NCI-H1048 (cell line): ENCODE results near the gene MINDY1.

ENCODE experiments used
- DNase-seq: peaks from one replicate; lab custom pipeline; 2025; lab: John Stamatoyannopoulos, UW

The MINDY1 gene

DNA sequence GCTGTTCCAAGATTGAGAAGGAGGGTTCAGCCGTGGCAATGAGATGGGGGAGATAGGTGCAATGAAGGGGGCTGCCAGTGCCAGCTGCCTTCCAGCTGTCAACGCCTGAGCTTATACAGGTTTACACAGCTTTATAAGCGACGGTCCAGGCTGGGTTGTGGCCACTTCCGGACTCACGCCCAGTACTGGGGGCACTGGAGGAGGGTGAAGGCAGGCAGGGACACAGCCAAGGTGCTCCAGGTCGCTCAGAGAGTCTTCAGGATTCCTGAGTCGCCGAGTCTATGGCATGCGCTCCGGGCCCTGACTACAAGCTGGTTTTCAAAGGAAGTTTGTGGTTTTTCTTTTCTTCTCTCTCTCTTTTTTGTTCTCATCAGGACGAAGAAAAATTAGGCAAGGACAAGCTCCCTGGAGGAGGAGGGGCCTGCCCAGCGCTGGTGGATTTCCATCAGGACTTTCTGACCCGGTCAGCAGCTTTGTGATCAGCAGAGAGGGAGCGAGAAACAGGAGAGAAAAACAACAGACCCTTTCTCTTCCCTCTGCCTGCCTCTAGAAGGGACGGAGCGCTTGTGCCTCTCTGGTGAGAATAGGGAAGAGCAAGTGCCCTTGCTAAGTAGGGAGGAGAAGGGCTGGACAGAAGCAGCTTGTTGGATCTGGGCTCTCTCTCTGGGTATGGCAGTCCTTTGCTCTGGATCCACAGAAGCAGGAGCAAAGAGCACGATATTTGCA, at the start of gene MINDY1:
MINDY1 (minus strand) TSS at position 576 of the 726 bp plus-strand sequence. CDS start 4,285 bp downstream, outside the sequence.
- no peak for DNase-seq

- DNase-seq = no peak
Measured at GRCh38 chr1:151056149-151056548, 49.4 kb upstream of the MINDY1 start.

DNA sequence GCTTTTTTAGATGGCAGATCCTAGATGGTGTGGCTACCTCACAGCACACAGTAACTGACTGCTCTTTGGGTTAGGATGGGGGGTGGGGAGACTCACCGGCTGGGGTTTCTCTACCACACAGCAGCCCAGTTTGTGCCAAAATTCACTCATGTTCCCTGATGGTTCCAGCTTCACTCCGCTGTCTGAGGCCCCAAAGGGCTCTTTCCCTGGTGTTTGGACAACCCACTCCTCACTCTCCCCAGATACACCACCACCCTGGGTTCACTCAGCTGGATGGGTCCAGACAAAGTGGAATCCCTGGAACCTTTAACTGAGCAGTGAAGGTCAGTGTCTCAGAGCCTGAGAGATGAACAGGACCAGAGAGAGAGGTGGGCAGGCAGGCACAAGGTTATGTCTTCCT, 48.9 kb upstream of the MINDY1 start:
- no peak for DNase-seq

DNA sequence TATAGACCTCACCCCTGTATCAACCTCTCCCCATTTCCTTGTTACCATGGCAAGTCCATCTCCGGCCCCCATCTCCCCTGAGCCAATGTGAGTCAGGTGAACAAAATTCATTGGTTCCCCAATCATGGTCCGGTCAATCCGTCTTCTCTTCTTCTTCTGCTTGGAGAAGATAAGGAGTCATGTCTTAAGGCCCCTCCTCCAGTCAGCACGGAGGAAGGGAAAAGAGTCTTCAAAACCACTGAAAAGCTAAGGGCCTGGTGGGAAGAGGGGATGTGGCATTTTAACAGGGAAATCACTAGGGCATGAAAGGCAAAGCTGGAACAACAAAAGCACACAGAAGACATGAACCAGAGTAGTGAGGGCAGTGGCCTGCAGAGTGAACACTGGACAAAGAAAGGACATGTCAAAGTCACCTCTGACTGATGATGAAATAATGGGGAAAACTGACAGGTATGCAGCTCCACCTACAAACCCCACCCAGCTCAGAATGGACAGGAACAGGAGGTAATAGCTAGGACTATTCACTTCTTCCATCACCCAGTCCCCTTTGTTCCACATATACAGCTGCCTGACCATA, 48.4 kb upstream of the MINDY1 start:
- DNase-seq = no peak

DNA sequence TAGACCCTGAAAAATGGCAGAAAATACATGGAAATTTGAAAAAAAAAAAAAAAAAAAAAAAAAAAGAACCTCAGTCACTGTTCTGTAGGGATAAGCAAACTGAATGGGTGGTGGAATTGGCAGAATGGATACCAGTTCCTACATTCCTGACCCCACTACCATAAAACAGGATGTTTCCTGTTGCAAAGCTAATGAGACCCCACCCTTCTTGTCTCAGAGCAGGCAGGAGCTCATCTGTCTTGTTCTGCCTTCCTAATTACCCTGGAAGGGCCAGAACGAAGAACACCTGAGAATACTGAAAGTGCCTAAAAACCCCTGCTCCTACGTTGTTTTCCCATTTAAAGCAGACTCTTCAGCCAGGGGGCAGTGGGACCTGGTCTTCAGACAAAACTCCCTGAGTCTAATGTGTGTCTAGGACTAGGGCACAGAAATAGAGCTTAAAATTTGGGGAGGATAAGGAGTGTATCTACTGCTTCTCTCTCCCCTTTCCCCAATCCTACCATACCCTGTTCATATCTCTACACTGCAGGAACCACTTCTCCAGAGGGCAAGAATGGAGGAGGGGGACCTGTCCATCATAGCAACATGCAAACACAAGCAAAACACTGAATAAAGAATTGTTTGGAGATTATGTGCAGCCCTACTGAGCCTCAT, 44.8 kb upstream of the MINDY1 start:
- DNase-seq = no peak

DNA sequence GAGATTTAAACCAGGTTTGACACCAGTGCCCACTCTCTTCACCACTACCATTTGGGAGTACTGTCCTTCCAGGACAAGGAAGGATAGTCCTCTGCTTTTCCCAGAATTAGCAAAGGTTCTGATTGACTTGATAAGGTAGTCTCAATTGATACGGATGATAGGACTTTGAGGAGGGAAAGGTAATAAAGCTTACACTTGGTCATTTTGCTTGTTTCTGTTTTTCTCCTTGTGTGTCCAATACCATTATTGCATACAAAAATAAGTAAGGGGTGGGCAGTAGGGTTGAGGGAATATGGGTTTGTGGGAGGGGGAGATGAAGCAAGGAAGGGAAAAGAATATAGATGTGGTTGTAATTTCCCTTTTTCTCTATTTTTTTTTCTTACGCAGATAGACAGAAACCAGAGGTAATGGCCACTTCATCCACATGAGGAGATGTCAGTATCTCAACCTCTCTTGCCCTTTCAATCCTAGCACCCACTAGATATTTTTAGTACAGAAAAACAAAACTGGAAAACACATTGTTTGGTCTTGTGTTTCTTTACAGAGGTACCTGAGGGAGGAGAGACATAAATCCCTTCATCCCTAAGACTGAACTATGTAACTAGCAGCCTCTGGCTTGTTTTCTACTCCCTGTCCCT, 43.5 kb upstream of the MINDY1 start:
- no peak for DNase-seq

DNA sequence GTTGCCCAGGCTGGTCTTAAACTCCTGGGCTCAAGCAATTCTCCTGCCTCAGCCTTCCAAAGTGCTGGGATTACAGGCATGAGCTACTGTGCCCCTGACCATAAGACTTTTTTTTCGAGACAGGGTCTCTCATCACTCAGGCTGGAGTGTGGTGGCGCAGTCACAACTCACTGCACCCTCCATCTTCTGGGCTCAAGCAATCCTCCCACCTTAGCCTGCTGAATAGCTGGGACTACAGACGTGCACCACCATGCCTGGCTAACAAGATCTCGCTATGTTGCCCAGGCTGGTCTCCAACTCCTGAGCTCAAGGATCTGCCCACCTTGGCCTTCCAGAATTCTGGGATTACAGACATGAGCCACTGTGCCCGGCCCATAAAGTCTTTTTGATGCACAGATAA, 42.8 kb upstream of the MINDY1 start:
- no peak for DNase-seq

GRCh38 chr1:151048645-151049032, 41.9 kb upstream of the MINDY1 start:
- no peak for DNase-seq

- no peak for DNase-seq
Measured at GRCh38 chr1:151047925-151048644, 41.4 kb upstream of the MINDY1 start.

DNA sequence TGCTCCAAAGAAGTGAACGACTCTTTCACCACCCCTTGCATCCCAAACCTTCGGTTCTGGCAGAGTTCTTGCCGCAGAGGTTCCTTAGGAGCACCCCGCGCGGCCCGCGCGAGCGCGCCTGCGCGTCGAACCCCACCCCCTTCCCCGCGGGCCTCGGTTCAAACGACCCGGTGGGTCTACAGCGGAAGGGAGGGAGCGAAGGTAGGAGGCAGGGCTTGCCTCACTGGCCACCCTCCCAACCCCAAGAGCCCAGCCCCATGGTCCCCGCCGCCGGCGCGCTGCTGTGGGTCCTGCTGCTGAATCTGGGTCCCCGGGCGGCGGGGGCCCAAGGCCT, 40.9 kb upstream of the MINDY1 start, which contains the start of gene C1orf56:
C1orf56 (plus strand) TSS at position 161 of the 334 bp plus-strand sequence; CDS start at position 258, 97 bp downstream.
- DNase-seq = peak; percentile 55

DNA sequence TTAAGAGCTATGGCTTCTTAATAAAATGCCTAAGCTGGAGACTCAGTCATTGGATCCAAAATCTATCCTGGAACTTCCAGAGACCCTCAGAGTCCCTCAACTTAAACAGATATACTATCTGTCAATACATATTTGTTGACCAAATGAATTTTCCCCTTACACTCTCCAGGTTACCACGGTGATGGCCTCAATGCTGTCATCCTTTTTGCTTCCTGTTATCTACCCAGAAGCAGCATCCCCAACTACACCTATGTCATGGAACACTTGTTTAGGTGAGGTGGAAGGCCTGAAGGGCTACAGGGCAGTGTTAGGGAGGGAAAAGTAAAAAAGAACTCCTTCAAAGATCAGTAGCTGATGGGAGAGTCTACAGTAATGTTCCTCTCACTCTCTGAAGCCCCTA, 36.5 kb upstream of the MINDY1 start:
- DNase-seq = no peak

DNA sequence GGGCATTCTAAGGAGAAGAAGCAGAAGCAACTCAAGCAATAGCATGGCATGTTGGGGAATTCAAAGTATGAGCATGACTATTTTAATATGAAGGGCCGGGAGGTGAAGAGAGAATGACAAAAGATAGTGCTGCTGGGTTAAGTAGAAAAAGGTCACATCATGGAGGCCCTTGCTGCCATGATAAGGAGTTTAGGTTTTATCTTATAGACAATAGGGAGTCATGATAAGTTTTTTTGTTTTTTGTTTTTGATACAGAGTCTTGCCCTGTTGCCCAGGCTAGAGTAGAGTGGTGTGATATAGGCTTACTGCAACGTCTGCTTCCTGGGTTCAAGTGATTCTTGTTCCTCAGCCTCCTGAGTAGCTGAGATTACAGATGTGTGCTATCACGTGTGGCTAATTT, 32.8 kb upstream of the MINDY1 start:
- DNase-seq = no peak

- DNase-seq = no peak
Measured at GRCh38 chr1:151037032-151037431, 30.3 kb upstream of the MINDY1 start.

DNA sequence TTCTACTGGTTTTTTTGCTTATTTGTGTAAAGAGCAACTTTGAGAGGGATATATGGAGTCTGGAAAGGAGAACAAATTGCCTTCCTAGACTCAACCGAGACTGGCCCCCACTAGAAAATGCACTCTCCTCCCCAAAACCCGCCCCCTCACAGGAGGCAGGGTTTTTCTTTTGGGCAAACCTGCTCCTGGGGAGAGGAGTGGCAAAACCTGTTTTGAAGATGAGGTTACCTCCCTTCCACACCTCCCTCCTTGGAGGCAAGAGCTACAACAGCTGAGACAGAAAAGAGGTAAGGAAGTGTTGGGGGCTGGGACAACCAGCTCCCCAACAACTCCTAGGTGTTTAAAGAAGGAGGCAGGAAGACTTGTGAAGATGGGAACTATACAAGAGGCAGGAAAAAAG, 29.7 kb upstream of the MINDY1 start, which contains the start of gene BNIPL:
BNIPL (plus strand) TSS at position 231 of the 400 bp plus-strand sequence; CDS start at position 371, 140 bp downstream.
- no peak for DNase-seq

GRCh38 chr1:151035167-151035566, 28.5 kb upstream of the MINDY1 start:
- no peak for DNase-seq

DNA sequence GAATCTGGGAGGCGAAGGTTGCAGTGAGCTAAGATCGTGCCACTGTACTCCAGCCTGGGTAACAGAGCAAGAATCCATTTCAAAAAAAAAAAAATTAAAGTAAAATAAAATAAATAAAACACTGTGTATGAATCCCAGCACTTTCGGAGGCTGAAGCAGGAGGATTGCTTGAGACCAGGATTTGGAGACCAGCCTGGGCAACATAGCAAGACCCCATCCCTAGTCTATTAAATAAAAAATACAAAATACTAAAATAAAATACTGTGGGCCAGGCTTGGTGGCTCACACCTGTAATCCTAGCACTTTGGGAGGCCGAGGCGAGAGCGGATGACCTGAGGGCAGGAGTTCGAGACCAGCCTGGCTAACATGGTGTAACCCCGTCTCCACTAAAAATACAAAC, 25.5 kb upstream of the MINDY1 start:
- DNase-seq = no peak

DNA sequence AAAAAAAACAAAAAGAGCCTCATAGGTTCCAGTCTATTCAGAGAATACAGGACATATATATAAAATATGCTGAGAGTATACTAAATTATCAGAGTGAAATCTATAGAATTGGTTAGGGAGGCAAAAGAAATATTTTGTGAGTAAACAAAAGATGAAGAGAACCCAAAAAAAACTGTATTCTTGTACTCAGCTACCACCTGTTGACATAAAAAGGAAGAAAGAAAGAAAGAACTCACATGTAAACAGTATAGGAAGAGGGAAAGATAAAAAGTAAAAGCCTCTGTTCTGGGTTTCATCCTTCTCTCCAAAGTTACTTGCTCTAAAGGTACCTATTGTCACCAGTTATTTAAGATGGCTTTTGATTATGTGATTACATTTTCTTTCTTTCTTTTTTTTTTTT, 19.8 kb upstream of the MINDY1 start:
- no peak for DNase-seq

DNA sequence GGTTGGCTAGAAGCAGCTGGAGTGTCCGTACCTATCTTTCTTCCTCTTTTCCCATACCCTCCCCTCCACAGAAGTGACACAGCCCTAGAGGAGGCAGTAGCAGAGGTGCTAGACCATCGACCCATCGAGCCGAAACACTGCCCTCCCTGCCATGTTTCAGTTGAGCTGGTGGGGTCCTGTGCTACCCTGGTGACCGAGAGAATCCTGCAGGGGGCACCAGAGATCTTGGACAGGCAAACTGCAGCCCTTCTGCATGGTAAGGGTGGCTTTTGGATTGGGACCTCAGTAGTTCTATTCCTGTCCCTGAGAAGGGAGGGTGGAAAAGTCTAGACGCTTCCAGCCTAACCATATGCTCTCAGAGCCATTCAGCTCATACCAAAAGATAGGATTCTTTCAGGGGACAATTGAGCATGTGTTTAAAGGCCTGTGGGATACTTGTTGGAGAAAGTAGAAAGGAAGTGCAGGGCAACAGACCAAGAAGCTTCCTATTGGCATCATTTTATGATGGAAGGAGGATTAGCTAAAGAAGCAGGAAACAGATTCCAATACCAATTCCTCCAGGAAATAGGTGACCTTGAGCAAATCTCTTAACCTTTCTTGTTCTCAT, 17.9 kb upstream of the MINDY1 start:
- peak; percentile 23 for DNase-seq

DNA sequence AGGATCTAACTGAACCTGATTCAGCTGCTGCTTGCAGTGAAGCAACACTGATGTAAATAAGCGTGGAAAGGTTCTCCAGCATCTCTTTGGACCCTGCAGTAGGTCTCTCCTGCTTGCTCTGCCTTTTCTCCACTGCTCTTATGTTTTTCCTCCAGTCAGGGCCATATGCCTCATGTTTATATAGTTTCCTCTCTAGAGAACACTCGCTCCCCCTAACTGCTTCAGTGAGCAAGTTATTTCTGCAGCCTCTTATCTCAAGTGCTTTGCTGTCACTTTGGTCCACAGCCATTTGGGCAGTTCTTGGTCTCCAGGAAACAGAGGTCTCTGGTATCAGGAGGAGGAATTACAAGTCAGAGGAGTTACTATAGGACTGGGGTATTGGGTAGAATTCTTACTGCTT, 6.8 kb upstream of the MINDY1 start:
- no peak for DNase-seq

DNA sequence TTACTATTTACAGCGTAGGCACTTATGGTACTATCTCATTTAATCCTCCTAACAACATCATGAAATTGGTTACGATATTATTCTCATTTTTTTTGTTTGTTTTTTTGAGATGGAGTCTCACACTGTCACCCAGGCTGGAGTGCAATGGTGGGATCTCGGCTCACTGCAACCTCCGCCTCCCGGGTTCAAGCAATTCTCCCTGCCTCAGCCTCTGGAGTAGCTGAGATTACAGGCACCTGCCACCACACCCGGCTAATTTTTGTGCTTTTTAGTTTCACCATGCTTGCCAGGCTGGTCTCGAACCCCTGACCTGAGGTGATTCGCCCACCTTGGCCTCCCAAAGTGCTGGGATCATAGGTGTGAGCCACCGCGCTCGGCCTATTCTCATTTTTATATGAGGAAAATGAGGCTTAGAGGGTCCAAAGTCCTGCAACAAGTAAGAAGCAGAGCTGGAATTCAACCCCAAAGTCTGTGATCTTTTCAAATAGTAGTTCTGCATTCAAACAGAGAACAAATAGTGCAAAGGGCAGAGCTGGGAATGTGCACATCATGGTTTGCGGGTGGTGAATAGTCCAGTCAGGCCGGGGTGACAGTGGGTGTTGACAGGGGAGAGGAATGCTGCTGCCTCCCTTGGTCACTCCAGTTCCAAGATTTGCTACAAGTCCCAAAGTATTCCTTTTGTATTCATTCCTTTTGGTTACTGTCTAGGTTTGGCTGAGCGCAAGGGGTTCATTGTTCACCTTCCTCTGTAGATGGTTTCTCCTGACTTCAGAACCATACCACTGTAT, 6.2 kb upstream of the MINDY1 start:
- no peak for DNase-seq
